BE2C (cell line): ENCODE measurements around the gene ELMO1.

Source experiments
- DNase-seq: peaks from one replicate; pipeline ENCODE4 v3.0.0-alpha.2; 2020
- H3K27me3 ChIP-seq: fragments of 250-450 bp; sonication (Bioruptor Pico); 2 replicates; pipeline ENCODE4 v1.5.1; 2020; ENCODE audit warnings: mild to moderate bottlenecking
- H3K36me3 ChIP-seq: fragments of 250-450 bp; sonication (Bioruptor Pico); 2 replicates; pipeline ENCODE4 v1.5.1; 2020; ENCODE audit warnings: mild to moderate bottlenecking
- H3K4me1 ChIP-seq: fragments of 250-450 bp; sonication (Bioruptor Pico); 2 replicates; pipeline ENCODE4 v1.5.1; 2020
- H3K4me3 ChIP-seq: 2 replicates; pipeline ENCODE4 v1.5.1; 2011; ENCODE audit warnings: low read depth, low read length
- H3K9me3 ChIP-seq: fragments of 250-450 bp; sonication (Bioruptor Pico); 2 replicates; pipeline ENCODE4 v1.5.1; 2020
- CTCF ChIP-seq: IDR thresholded peaks from 2 replicates; pipeline ENCODE4 v1.5.1; 2012; ENCODE audit warnings: mild to moderate bottlenecking, low read depth, low read length

Gene ELMO1

GRCh38 chr7:37235813-37236212 lies 212.9 kb downstream of the ELMO1 start:
- H3K9me3 ChIP-seq, result no peaks in the 10 kb centered on the region
- no peak for TF ChIP-seq CTCF
- peak; percentile 18 for DNase-seq
- no peaks in the 10 kb centered on the region for H3K36me3 ChIP-seq
- H3K27me3 ChIP-seq, result no peaks in the 10 kb centered on the region
- no peak overlapping the region for H3K4me3 ChIP-seq
- H3K4me1 ChIP-seq, result no peaks in the 10 kb centered on the region

- peak; percentile 20 for DNase-seq
- no peak overlapping the region for H3K4me3 ChIP-seq
- H3K9me3 ChIP-seq, result no peaks in the 10 kb centered on the region
- TF ChIP-seq CTCF, result peak; percentile 73
- H3K27me3 ChIP-seq, result no peaks in the 10 kb centered on the region
- no peaks in the 10 kb centered on the region for H3K4me1 ChIP-seq
- H3K36me3 ChIP-seq, result no peaks in the 10 kb centered on the region
Observed at GRCh38 chr7:37234928-37235327, 213.7 kb downstream of the ELMO1 start.

- no peaks in the 10 kb centered on the region for H3K4me1 ChIP-seq
- no peak for DNase-seq
- H3K4me3 ChIP-seq, result no peak overlapping the region
- H3K9me3 ChIP-seq, result no peaks in the 10 kb centered on the region
- H3K36me3 ChIP-seq, result no peaks in the 10 kb centered on the region
- no peak for TF ChIP-seq CTCF
- H3K27me3 ChIP-seq, result no peaks in the 10 kb centered on the region
Observed at GRCh38 chr7:37234334-37234733, 214.3 kb downstream of the ELMO1 start.

GRCh38 chr7:37231613-37232012 lies 217.1 kb downstream of the ELMO1 start:
- Histone ChIP-seq H3K36me3 (no peaks in the 10 kb centered on the region), H3K4me1 (no peaks in the 10 kb centered on the region), H3K4me3 (no peak overlapping the region), H3K27me3 (no peaks in the 10 kb centered on the region), H3K9me3 (no peaks in the 10 kb centered on the region)
- DNase-seq, result no peak
- no peak for TF ChIP-seq CTCF

- no peak for TF ChIP-seq CTCF
- Histone ChIP-seq H3K27me3 (no peaks in the 10 kb centered on the region), H3K4me3 (no peak overlapping the region), H3K4me1 (no peaks in the 10 kb centered on the region), H3K36me3 (no peaks in the 10 kb centered on the region), H3K9me3 (no peaks in the 10 kb centered on the region)
- no peak for DNase-seq
Observed at GRCh38 chr7:37230221-37230620, 218.4 kb downstream of the ELMO1 start.

- Histone ChIP-seq H3K36me3 (no peaks in the 10 kb centered on the region), H3K9me3 (no peaks in the 10 kb centered on the region), H3K27me3 (no peaks in the 10 kb centered on the region), H3K4me1 (no peaks in the 10 kb centered on the region), H3K4me3 (no peak overlapping the region)
- TF ChIP-seq CTCF, result no peak
- no peak for DNase-seq
Observed at GRCh38 chr7:37229381-37229780, 219.3 kb downstream of the ELMO1 start.
